Measurements from ENCODE around the gene PADI2. TPM values are rescaled to one million over a fixed set of nuclear protein-coding genes. Genes with fewer than 3 reads are reported as not detected.

Gene PADI2
- total and polyA plus RNA-seq, 2 of the 8 experiments (the other 6 are each of a cell fraction or from before 2014, with no cell fraction given) = 1.6 to 7.5 TPM

DNA sequence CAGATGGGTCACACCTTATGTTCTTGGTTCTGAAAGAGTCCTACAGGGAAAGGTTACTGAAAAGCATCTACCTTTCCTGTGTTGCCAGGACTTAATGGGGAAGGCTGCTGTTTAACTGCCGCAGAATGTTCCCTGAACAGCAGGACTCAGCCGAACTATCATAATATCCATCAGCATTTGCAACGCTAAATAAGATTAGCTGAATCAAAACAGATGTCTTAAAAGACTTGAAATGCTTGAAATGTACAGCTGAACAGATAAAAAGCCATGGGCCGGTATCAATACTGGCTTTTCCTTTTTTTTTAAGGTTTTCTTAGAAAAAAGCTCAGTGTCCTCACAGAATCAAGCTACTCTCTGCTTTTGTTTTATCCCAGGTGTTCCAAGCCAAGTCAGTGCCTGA is 87.8 kb downstream of the PADI2 start:
- Histone ChIP-seq H2BK5ac (ENCODE audit: low read depth, low read length) (no peak overlapping the region), H4K20me1 (replicated peaks in 1 of 2; ENCODE audit: control insufficient read depth in 1 of 2, insufficient read depth in 2 of 2, low read length in 2 of 2) (peaks cover 0 to 2% of the 10 kb centered on the region in 2 experiments), H3K4me1 (replicated peaks in 1 of 4; ENCODE audit: control insufficient read depth in 3 of 4, insufficient read depth in 4 of 4, low read length in 3 of 4) (no peaks in the 10 kb centered on the region), H2BK20ac (ENCODE audit: low read length) (no peak overlapping the region), H3K27me3 (replicated peaks in 1 of 4; ENCODE audit: control insufficient read depth in 3 of 4, extremely low read depth in 1 of 4, insufficient read depth in 3 of 4, low read length in 3 of 4) (no peaks in the 10 kb centered on the region), H2AK5ac (ENCODE audit: low read depth, low read length) (no peak overlapping the region), H3K79me2 (ENCODE audit: control insufficient read depth in 1 of 2, insufficient read depth in 2 of 2, low read length in 2 of 2) (no peaks in the 10 kb centered on the region), H2BK120ac (replicated peaks; ENCODE audit: low read depth, low read length) (no peak overlapping the region), H3K4me2 (ENCODE audit: insufficient read depth in 1 of 2, low read depth in 2 of 2, low read length in 2 of 2) (no peak overlapping the region), H2BK12ac (ENCODE audit: low read depth, low read length) (no peak overlapping the region), H3K23ac (ENCODE audit: insufficient read length) (no peak overlapping the region), H2BK15ac (ENCODE audit: low read length) (no peak overlapping the region), H3K56ac (replicated peaks; ENCODE audit: insufficient read length, low read depth, low read length) (no peak overlapping the region), H2AFZ (ENCODE audit: low read length) (no peak overlapping the region), H3K18ac (ENCODE audit: extremely low read depth, low read length) (no peak overlapping the region), H3K9ac (replicated peaks in 1 of 4; ENCODE audit: extremely low read depth in 1 of 4, low read depth in 3 of 4, low read length in 3 of 4) (no peak overlapping the region), H3K36me3 (ENCODE audit: control insufficient read depth in 2 of 4, insufficient read depth in 4 of 4, low read length in 3 of 4) (peaks cover 4 to 45% (median 20%) of the 10 kb centered on the region in 4 experiments), H4K5ac (ENCODE audit: insufficient read length, low read depth, low read length) (no peak overlapping the region), H4K8ac (ENCODE audit: extremely low read depth, insufficient read depth, low read length) (no peak overlapping the region), H3K9me3 (ENCODE audit: insufficient read depth in 2 of 2, low read depth in 1 of 2, low read length in 1 of 2) (no peaks in the 10 kb centered on the region), H3K27ac (ENCODE audit: low read depth, low read length) (no peak overlapping the region), H3K79me1 (ENCODE audit: low read depth, low read length) (no peaks in the 10 kb centered on the region), H3K4me3 (ENCODE audit: extremely low read depth in 1 of 4, insufficient read depth in 2 of 4, low read depth in 3 of 4, low read length in 4 of 4) (no peak overlapping the region), H3K4ac (replicated peaks; ENCODE audit: insufficient read length, low read depth, low read length) (no peak overlapping the region), H3K23me2 (ENCODE audit: low read depth, low read length) (no peaks in the 10 kb centered on the region), H4K91ac (replicated peaks; ENCODE audit: insufficient read length, low read length) (no peak overlapping the region), H3K14ac (ENCODE audit: insufficient read length) (no peak overlapping the region)
- TF ChIP-seq YY1 (IDR thresholded peaks at IDR 0.05; ENCODE audit: low read depth, low read length) = no peak
- TF ChIP-seq USF2 (IDR thresholded peaks at IDR 0.05; ENCODE audit: low read length) = no peak
- no peak for TF ChIP-seq CHD1 (IDR thresholded peaks at IDR 0.05; ENCODE audit: low read depth, low read length)
- TF ChIP-seq GABPA (IDR thresholded peaks at IDR 0.05; ENCODE audit: borderline replicate concordance, insufficient read depth, low read length) = no peak
- no peak for TF ChIP-seq KDM1A (IDR thresholded peaks at IDR 0.05; ENCODE audit: borderline replicate concordance, low read length)
- no peak for TF ChIP-seq HDAC6 (IDR thresholded peaks at IDR 0.05; ENCODE audit: low read depth, low read length)
- CTCF ChIA-PET (ENCODE audit: partially characterized antibody) = interaction anchor here (0.6 to 1.7 kb wide), 4 partner anchors 9 to 425 kb away, joined by 3 to 5 read pairs (median 3); no protein-coding TSS in a partner anchor
- WGBS, 2 experiments (ENCODE audit: extremely low coverage in 1 of 2, insufficient coverage in 1 of 2, insufficient read length in 1 of 2, insufficient replicate concordance in 2 of 2, low coverage in 1 of 2, low lambda C conversion rate in 2 of 2, missing lambda C conversion rate in 1 of 2) = 90% methylated on average over 4 of the region's 4 CpGs; no CpG with 5 or more reads in 1 of the 2 experiments
- POLR2A ChIA-PET (ENCODE audit: partially characterized antibody) = no interaction called here
- FAIRE-seq (no peak), DNase-seq (ENCODE audit: low read depth in 1 of 2, low spot score in 2 of 2) (no peak)
